GM18870 (cell line): Measurements from ENCODE around the gene GOSR1.
"Not testable (repeated sequence)": the region's sequence is repeated elsewhere in the genome, so short reads cannot be mapped to it uniquely, and the experiment has no call there.

Experiments
- ATAC-seq: cut with Tn5 transposase; IDR thresholded peaks from one replicate; pipeline ENCODE4 v1.9.1; 2021; ENCODE audit warnings: moderate library complexity; ENCODE audit not compliant: unreplicated experiment

GOSR1 gene

GRCh38 chr17:30560117-30561026, 83.2 kb downstream of the GOSR1 start:
- not testable (repeated sequence) for ATAC-seq

- ATAC-seq: not testable (repeated sequence)
These were observed 84.6 kb downstream of the GOSR1 start for GRCh38 chr17:30561766-30562165.

GRCh38 chr17:30563131-30563904, 86.1 kb downstream of the GOSR1 start:
- ATAC-seq: not testable (repeated sequence)

DNA sequence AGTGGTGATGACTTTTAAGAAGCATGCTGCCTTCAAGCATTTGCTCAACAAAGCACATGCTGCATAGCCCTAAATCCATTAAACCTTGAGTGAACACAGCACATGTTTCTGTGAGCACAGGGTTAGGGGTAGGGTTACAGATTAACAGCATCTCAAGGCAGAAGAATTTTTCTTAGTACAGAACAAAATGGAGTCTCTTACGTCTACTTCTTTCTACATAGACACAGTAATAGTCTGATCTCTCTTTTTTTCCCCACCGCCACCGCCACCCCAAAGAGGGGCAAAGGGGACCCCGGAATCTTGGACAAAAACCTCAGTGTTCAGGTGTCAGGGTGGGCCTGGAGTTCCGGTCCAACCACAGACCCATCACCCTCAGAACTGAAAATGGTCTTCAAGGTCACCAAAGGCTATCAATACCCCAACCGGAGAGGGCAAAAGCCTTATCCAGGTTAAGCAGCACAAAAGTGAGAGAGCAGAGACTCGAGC, 86.7 kb downstream of the GOSR1 start:
- not testable (repeated sequence) for ATAC-seq

DNA sequence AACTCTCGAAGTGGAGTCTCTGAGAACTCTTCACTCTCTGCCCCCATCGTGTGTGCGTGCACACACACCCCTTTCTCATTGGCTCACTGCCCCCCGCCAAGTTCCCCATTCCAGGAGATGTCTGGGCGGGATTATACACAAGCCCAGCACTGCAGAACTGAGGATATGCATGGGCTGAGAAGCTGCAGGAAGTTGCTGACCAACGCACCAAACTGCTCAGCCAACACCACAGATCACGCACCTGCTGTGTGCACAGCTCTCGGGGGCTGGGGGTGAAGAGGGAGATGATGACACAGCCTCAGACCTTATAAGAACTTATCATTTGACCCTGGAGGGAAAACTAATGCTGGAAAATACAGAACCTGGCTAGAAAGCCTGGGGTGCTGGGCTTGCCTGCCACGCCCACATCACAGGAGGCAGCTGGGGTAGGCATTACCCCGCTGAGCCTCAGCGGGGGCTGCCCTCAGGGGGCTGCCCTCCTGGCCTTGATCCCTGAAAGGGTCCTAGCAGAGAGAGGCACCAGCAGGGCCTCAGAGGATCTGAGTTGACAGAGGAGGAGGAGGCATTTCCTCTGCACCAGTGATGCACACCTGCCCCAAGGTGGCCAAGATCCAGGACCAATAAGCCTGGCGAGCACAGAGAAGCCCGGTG, 87.3 kb downstream of the GOSR1 start:
- ATAC-seq: not testable (repeated sequence)

DNA sequence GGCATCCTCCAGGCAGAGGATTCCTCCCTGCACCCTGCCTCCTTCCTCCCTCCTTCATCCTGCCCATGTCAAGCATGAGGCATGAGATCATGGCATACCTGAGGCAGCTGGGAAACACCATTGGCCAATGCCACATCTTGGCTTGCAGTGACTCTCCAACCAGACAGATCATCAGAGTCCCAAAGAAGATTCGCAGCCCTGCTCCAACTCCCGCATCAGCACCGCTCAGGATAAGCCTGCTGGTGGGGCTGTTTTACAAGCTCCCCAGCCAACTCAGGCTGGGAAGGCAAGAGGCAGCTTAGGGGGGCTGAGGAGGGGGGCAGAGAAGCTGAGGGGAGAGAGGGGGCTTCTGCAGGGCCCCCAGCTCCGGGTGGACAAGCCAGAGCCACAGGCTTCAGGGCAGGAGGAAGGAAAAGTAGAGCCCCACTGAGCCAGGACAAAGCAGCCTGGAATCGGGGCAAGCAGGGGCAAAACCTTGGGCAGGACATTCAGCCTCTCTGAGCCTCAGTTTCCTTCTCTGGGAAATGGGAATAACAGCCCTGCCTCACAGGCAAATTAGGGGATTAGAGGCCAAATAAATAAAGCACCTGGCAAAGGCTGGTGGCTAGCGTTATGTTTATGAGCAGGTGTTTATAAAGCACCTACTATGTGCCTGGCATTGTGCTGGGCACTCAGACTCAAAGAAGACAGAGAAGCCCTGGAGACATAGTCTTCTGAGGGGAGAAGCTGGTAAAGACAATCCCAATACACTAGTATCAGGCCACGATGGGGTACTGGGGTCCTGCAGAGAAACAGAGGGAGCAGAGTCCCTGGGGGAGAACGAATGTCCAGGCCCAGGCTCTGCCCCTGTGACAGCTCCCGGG, 88.1 kb downstream of the GOSR1 start:
- no peak for ATAC-seq

GRCh38 chr17:30566104-30566503, 88.9 kb downstream of the GOSR1 start:
- not testable (repeated sequence) for ATAC-seq

GRCh38 chr17:30566516-30567225, 89.5 kb downstream of the GOSR1 start:
- ATAC-seq: not testable (repeated sequence)

DNA sequence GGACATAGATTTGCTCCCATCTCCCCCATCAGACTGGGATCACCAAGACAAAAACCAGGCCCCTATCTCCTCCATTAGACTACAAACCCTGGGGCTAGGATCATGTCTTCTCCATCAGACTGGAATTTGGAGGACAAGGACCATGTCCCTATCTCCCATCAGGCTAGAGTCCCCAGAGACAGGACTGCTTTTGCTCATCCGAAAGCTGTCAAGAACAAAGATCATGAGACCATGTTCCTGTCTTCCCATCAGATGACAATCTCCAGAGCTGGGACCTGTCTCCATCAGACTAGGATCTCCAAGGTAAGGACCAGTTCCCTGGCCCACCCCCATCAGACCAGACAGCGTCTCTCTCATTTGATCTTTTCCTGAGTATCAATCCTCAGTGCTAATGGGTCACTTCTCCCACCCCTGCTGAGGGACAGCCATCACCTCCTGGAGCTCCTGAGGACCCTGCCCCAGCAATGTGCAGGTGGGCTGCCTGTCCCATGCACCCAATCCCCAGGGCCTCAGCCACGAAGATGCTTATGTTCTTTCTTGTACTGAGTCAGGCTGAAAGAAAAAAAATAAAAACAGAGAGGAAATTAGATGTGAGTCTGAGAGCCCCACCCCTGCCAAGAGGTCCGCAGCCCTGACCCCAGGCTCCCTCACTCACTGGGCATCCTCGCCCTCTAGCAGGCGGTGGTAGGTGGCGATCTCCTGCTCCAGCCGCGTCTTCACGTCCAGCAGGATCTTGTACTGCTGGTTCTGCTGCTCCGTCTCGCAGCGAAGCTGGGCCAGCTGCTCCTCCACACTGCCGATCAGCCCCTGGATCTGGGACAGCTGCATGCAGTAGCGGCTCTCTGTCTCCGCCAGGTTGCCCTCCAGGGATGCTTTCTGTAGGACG, 90.3 kb downstream of the GOSR1 start:
- ATAC-seq: no peak

- no peak for ATAC-seq
These were observed 90.9 kb downstream of the GOSR1 start for GRCh38 chr17:30568117-30568430.

DNA sequence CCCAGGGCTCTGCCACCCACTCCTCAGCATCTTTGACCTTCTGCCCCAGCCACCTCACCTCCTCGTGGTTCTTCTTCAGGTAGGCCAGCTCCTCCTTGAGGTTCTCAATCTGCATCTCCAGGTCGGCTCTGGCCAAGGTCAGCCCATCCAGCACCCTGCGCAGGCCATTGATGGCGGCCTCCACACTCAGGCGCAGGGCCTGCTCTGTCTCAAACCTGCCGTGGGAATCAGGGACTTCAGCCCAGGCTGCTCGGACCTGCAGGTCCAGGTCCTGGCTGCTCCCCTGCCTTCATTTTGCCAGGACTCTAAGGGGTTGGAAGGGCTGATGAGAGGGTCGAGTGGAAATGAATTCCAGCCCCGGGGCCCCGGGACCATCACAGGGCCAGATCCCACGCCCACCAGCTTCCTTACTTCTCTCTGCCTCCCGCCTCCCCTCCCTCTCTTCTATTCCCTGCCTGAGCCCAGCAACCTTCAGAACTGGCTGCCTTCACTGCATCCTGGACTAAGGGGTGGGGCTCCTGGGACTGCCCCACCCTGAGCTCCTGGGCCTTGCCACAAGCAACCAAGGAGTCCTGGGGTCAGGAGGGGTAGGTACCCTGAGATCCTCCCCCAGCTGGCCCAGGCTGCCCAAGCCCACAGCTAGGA, 92.4 kb downstream of the GOSR1 start:
- ATAC-seq: not testable (repeated sequence)

DNA sequence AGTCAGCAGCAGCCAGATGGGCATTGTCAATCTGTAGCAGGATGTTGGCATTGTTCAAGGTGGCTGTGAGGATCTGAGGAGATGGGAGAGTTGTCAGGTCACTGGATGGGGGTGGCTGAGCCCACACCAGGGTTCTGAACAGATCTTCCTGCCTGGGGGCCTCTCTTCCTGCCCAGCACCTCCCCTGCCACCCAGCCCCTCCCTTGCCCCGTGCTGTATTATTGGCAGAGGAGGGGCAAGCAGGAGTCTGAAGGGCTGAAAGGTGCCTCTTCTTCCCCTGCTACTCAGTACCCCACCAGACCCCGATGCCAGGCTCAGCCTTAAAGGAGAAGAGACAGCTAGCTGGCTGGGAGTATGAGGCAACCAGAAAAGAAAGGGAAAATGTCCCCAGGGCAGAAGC, 93.0 kb downstream of the GOSR1 start:
- no peak for ATAC-seq

DNA sequence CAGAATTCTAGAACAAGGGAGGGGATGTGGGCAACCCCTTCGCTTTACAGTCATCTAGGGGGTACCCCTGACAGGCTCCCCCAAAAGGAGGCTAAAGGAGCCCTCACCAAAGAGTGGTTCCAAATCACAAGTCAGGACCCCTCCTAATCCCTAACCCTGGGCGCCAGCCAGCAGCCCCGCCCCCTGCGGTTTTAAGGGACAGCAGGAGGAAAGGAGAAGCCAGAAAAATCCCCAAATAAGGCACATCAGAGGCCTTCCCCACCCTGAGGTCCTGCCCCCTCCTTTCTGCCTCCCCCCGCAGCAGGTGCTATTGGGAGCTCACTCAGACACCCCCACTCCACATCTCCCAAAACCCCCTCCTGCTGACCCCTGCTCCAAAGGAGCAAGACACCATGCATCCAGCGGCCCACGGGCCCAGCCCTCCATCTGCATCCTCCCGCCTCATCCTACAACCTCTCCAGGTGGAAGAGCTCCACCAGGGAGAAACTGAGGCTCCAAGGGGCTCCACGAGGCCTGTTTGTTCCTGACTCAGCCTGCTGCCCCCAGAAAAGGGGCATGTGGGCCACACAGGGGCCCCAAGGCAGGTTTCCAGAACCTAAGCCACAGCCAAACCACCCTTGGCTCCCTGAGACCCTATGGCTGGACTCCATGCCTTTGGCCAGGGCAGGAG, 93.5 kb downstream of the GOSR1 start:
- no peak for ATAC-seq

DNA sequence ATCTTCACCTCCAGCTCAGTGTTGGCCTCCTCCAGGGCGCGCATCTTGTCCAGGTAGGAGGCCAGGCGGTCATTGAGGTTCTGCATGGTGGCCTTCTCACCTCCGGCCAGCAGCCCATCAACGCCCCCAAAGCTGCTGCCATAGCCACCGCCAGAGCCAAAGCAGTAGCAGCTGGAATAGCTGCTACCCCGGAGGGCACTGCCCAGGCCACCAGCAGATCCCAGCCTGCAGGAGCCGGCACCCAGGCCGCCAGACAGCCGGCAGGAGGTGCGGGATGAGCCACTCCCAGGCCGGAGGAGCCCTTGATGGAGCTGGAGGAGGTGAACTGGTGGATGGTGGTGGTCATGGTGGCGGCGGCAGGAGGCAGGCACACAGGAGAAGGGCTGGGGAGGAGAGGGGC, 94.2 kb downstream of the GOSR1 start:
- not testable (repeated sequence) for ATAC-seq

DNA sequence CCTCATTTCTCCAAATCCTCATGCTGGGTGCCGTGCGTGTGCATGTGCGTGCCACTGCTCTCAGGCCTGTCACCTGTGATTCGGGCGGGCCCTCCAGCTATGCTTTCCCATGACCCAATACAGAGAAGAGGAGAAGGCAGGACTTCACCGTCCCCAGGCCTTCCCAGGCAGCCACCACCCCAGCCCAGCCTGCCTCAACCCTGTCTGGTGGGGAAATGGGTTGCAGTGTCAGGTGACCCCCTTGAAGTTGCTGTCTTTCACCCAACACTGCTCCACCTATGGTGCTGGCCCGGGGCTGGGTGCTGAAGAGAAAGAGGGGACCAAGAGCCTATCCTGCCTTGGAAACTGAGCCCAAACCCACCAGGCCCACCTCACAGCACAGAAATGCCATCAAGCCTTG, 94.7 kb downstream of the GOSR1 start:
- ATAC-seq: no peak

- ATAC-seq: not testable (repeated sequence)
These were observed 95.7 kb downstream of the GOSR1 start for GRCh38 chr17:30572651-30573554.
